Daoy (cell line): Measurements from ENCODE around the gene CDCP2. TPM values are rescaled to one million over a fixed set of nuclear protein-coding genes. Genes with fewer than 3 reads are reported as not detected.
"Not testable (repeated sequence)": the region's sequence is repeated elsewhere in the genome, so short reads cannot be mapped to it uniquely, and the experiment has no call there.

Experiments
- DNase-seq: peaks from one replicate; pipeline ENCODE4 v3.0.0-alpha.2; 2015; ENCODE audit warnings: low read depth
- total RNA-seq: library from RNA; depleted of rRNA; stranded (reverse); fragments of >200 nt; shearing (Covaris generic); gene quantifications from 2 replicates; pipeline ENCODE4 v1.2.3, GENCODE V29; 2014

The CDCP2 gene
- total RNA-seq, 1 experiment from 2014 or later = not detected

- peak; percentile 68 for DNase-seq
These were observed 34.8 kb downstream of the CDCP2 start for GRCh38 chr1:54117815-54118563.

- no peak for DNase-seq
These were observed 37.3 kb downstream of the CDCP2 start for GRCh38 chr1:54115520-54115919.

GRCh38 chr1:54114955-54115354 lies 37.8 kb downstream of the CDCP2 start:
- DNase-seq = no peak

GRCh38 chr1:54114001-54114400 lies 38.8 kb downstream of the CDCP2 start:
- DNase-seq = no peak

GRCh38 chr1:54112705-54113368 lies 40.0 kb downstream of the CDCP2 start:
- no peak for DNase-seq

GRCh38 chr1:54112027-54112426 lies 40.8 kb downstream of the CDCP2 start:
- no peak for DNase-seq

- DNase-seq = no peak
These were observed 41.2 kb downstream of the CDCP2 start for GRCh38 chr1:54111624-54112023.

- no peak for DNase-seq
These were observed 41.8 kb downstream of the CDCP2 start for GRCh38 chr1:54110996-54111395.

GRCh38 chr1:54109129-54110090 lies 43.4 kb downstream of the CDCP2 start:
- no peak for DNase-seq

- no peak for DNase-seq
These were observed 44.6 kb downstream of the CDCP2 start for GRCh38 chr1:54108156-54108555.

GRCh38 chr1:54107131-54107530 lies 45.7 kb downstream of the CDCP2 start:
- DNase-seq = peak; percentile 65

GRCh38 chr1:54105736-54106269 lies 47.0 kb downstream of the CDCP2 start:
- no peak for DNase-seq

- no peak for DNase-seq
These were observed 47.7 kb downstream of the CDCP2 start for GRCh38 chr1:54105080-54105479.

GRCh38 chr1:54104613-54105012 lies 48.2 kb downstream of the CDCP2 start:
- not testable (repeated sequence) for DNase-seq

GRCh38 chr1:54103414-54103813 lies 49.4 kb downstream of the CDCP2 start:
- no peak for DNase-seq

- DNase-seq = no peak
These were observed 52.3 kb downstream of the CDCP2 start for GRCh38 chr1:54100500-54100899.

- no peak for DNase-seq
These were observed 53.7 kb downstream of the CDCP2 start for GRCh38 chr1:54099061-54099610.

- DNase-seq = no peak
These were observed 55.9 kb downstream of the CDCP2 start for GRCh38 chr1:54096877-54097240.

GRCh38 chr1:54096227-54096876 lies 56.4 kb downstream of the CDCP2 start:
- DNase-seq = no peak

GRCh38 chr1:54095546-54096226 lies 57.1 kb downstream of the CDCP2 start:
- no peak for DNase-seq

GRCh38 chr1:54094730-54095105 lies 58.1 kb downstream of the CDCP2 start:
- not testable (repeated sequence) for DNase-seq
